Measurements from ENCODE around the gene NPR3.

GRCh38 chr5:32770444-32770843 is 59.3 kb downstream of the NPR3 start:
- TF ChIP-seq, protein P1, sequence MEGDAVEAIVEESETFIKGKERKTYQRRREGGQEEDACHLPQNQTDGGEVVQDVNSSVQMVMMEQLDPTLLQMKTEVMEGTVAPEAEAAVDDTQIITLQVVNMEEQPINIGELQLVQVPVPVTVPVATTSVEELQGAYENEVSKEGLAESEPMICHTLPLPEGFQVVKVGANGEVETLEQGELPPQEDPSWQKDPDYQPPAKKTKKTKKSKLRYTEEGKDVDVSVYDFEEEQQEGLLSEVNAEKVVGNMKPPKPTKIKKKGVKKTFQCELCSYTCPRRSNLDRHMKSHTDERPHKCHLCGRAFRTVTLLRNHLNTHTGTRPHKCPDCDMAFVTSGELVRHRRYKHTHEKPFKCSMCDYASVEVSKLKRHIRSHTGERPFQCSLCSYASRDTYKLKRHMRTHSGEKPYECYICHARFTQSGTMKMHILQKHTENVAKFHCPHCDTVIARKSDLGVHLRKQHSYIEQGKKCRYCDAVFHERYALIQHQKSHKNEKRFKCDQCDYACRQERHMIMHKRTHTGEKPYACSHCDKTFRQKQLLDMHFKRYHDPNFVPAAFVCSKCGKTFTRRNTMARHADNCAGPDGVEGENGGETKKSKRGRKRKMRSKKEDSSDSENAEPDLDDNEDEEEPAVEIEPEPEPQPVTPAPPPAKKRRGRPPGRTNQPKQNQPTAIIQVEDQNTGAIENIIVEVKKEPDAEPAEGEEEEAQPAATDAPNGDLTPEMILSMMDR (optimal IDR thresholded peaks at IDR 0.05 in 1 of 3, IDR thresholded peaks at IDR 0.05 in 1 of 3, conservative IDR thresholded peaks at IDR 0.05 in 1 of 3; ENCODE audit: extremely low read depth in 1 of 3, insufficient read depth in 2 of 3, low read length in 3 of 3), result no peak
- no peak for TF ChIP-seq EZH2 (IDR thresholded peaks at IDR 0.05; ENCODE audit: low read length)

Data from keratinocyte (primary cell).